GM19468 (cell line): ENCODE results near the gene CASK.

Experiments
- ATAC-seq: cut with Tn5 transposase; IDR thresholded peaks from one replicate; pipeline ENCODE4 v1.9.1; 2021; ENCODE audit warnings: mild to moderate bottlenecking, moderate library complexity, moderate number of reproducible peaks; ENCODE audit not compliant: unreplicated experiment; ENCODE audit errors: extremely low read depth

The CASK gene

GRCh38 chrX:41490446-41490845 is 432.9 kb downstream of the CASK start:
- ATAC-seq, result no peak

GRCh38 chrX:41482154-41482850 is 441.1 kb downstream of the CASK start:
- ATAC-seq, result no peak

GRCh38 chrX:41481264-41482109 is 441.9 kb downstream of the CASK start:
- no peak for ATAC-seq

- ATAC-seq, result no peak
These were observed 442.7 kb downstream of the CASK start for GRCh38 chrX:41480508-41481260.

- ATAC-seq, result no peak
These were observed 444.9 kb downstream of the CASK start for GRCh38 chrX:41478381-41478911.

- no peak for ATAC-seq
These were observed 447.6 kb downstream of the CASK start for GRCh38 chrX:41475591-41476241.

GRCh38 chrX:41475191-41475590 is 448.2 kb downstream of the CASK start:
- ATAC-seq, result no peak

- ATAC-seq, result no peak
These were observed 448.6 kb downstream of the CASK start for GRCh38 chrX:41474726-41475100.

GRCh38 chrX:41473936-41474725 is 449.2 kb downstream of the CASK start:
- no peak for ATAC-seq

- ATAC-seq, result no peak
These were observed 451.0 kb downstream of the CASK start for GRCh38 chrX:41472231-41472815.

GRCh38 chrX:41471786-41472185 is 451.6 kb downstream of the CASK start:
- no peak for ATAC-seq

- no peak for ATAC-seq
These were observed 452.6 kb downstream of the CASK start for GRCh38 chrX:41470706-41471105.

GRCh38 chrX:41468647-41469323 is 454.6 kb downstream of the CASK start:
- no peak for ATAC-seq
